ENCODE measurements around the gene GULP1. TPM values are rescaled to one million over a fixed set of nuclear protein-coding genes. Genes with fewer than 3 reads are reported as not detected.

Gene GULP1
- total RNA-seq, 1 donor from 2014 or later, result 39.4 TPM

DNA sequence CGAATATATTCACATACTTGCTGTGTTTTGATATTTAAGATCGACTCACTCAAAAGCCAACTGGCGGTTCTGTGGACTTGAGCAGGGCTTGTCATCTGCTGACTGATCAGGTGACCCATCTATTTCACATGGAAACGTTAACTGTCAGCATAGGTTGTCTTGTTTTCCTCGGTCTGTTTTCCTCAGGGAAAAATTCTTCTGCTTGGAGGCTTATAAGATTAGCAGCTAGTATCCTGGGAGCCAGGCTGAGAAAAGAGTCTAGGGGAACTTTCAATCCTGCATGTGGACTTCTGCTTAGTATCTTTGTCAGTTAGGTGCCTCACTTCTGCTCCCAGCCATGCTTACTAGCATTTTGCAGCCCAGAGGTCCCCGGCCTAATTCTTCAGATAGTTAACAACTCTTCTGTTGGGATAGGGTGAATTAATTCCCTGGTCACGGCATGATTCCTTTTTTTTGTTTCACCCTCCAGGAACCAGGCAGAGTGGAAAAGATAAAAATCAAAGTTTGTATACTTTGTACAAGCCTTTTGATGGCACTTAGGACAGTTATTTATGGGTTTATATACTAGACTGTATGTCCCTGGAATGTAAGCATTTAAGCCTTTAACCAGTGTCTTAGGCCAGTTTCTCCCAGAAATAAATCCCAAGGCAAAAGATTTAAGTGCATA is 226.0 kb downstream of the GULP1 start:
- no peak overlapping the region for H3K9ac ChIP-seq (ENCODE audit: low read length)
- TF ChIP-seq, protein P1, sequence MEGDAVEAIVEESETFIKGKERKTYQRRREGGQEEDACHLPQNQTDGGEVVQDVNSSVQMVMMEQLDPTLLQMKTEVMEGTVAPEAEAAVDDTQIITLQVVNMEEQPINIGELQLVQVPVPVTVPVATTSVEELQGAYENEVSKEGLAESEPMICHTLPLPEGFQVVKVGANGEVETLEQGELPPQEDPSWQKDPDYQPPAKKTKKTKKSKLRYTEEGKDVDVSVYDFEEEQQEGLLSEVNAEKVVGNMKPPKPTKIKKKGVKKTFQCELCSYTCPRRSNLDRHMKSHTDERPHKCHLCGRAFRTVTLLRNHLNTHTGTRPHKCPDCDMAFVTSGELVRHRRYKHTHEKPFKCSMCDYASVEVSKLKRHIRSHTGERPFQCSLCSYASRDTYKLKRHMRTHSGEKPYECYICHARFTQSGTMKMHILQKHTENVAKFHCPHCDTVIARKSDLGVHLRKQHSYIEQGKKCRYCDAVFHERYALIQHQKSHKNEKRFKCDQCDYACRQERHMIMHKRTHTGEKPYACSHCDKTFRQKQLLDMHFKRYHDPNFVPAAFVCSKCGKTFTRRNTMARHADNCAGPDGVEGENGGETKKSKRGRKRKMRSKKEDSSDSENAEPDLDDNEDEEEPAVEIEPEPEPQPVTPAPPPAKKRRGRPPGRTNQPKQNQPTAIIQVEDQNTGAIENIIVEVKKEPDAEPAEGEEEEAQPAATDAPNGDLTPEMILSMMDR (IDR thresholded peaks at IDR 0.05; ENCODE audit: insufficient read depth, low read depth, low read length), result no peak
- no peak for TF ChIP-seq EZH2 (IDR thresholded peaks at IDR 0.05; ENCODE audit: insufficient read depth, low read length)
- DNase-seq (ENCODE audit: low read depth) (no peak), FAIRE-seq (no peak)
- H3K4me1 ChIP-seq (ENCODE audit: insufficient read depth, low read length), result peaks cover 18% of the 10 kb centered on the region
- no peak overlapping the region for H2AFZ ChIP-seq (ENCODE audit: low read depth, low read length)
- no peak overlapping the region for H3K4me2 ChIP-seq (ENCODE audit: low read length)
- no peaks in the 10 kb centered on the region for H3K79me2 ChIP-seq (ENCODE audit: insufficient read depth, low read length)
- no peaks in the 10 kb centered on the region for H3K27me3 ChIP-seq (ENCODE audit: insufficient read depth, low read length)
- H3K9me3 ChIP-seq (ENCODE audit: insufficient read depth, low read depth, low read length), result no peaks in the 10 kb centered on the region
- peaks cover 20% of the 10 kb centered on the region for H3K4me1 Mint-ChIP-seq (ENCODE audit: low read depth, unreplicated experiment)
- no peak overlapping the region for H3K27ac Mint-ChIP-seq (ENCODE audit: unreplicated experiment)
- H4K20me1 ChIP-seq (ENCODE audit: insufficient read depth, low read length), result no peaks in the 10 kb centered on the region
- H3K36me3 Mint-ChIP-seq (ENCODE audit: low read depth, unreplicated experiment), result no peaks in the 10 kb centered on the region
- H3K27ac ChIP-seq (ENCODE audit: low read depth, low read length), result no peak overlapping the region
- no peak overlapping the region for H3K4me3 ChIP-seq (ENCODE audit: insufficient read depth, low read depth, low read length)
- no peaks in the 10 kb centered on the region for H3K9me3 Mint-ChIP-seq (ENCODE audit: unreplicated experiment)
- H3K27me3 Mint-ChIP-seq (ENCODE audit: low read depth, unreplicated experiment), result no peaks in the 10 kb centered on the region
- no peak overlapping the region for H3K4me3 Mint-ChIP-seq (ENCODE audit: unreplicated experiment)
- no peaks in the 10 kb centered on the region for H3K36me3 ChIP-seq (ENCODE audit: insufficient read depth, low read length)

DNA sequence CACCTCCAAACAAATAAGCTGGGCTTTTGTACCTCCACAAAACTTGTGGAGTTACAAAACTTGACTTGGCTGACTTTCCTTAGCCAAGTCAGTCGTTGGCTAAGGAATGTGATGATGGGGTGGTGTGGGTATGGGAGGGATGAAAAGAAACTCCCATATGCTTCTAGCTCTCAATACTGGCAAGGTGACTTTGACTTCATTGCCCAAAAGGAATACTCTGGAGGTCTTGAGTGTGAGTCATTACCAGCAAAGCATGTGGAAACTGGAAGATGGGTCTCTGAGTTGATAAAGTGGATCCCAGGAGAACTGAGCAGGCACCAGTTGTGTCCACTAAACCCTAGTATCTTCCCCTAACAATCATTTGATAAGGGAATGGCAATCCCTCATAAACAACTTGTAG is 226.7 kb downstream of the GULP1 start:
- no peak overlapping the region for H3K9ac ChIP-seq (ENCODE audit: low read length)
- H2AFZ ChIP-seq (ENCODE audit: low read depth, low read length), result no peak overlapping the region
- H4K20me1 ChIP-seq (ENCODE audit: insufficient read depth, low read length), result no peaks in the 10 kb centered on the region
- H3K27me3 Mint-ChIP-seq (ENCODE audit: low read depth, unreplicated experiment), result no peaks in the 10 kb centered on the region
- H3K4me1 ChIP-seq (ENCODE audit: insufficient read depth, low read length), result peaks cover 18% of the 10 kb centered on the region
- H3K4me3 ChIP-seq (ENCODE audit: insufficient read depth, low read depth, low read length), result no peak overlapping the region
- peaks cover 20% of the 10 kb centered on the region for H3K4me1 Mint-ChIP-seq (ENCODE audit: low read depth, unreplicated experiment)
- no peaks in the 10 kb centered on the region for H3K9me3 Mint-ChIP-seq (ENCODE audit: unreplicated experiment)
- FAIRE-seq, result peak; percentile 55
- no peak overlapping the region for H3K27ac Mint-ChIP-seq (ENCODE audit: unreplicated experiment)
- no peak overlapping the region for H3K4me3 Mint-ChIP-seq (ENCODE audit: unreplicated experiment)
- DNase-seq (ENCODE audit: low read depth), result peak; percentile 77
- H3K4me2 ChIP-seq (ENCODE audit: low read length), result peak overlapping the region; percentile 27
- no peaks in the 10 kb centered on the region for H3K36me3 ChIP-seq (ENCODE audit: insufficient read depth, low read length)
- no peaks in the 10 kb centered on the region for H3K79me2 ChIP-seq (ENCODE audit: insufficient read depth, low read length)
- no peaks in the 10 kb centered on the region for H3K36me3 Mint-ChIP-seq (ENCODE audit: low read depth, unreplicated experiment)
- no peaks in the 10 kb centered on the region for H3K27me3 ChIP-seq (ENCODE audit: insufficient read depth, low read length)
- no peak overlapping the region for H3K27ac ChIP-seq (ENCODE audit: low read depth, low read length)
- H3K9me3 ChIP-seq (ENCODE audit: insufficient read depth, low read depth, low read length), result no peaks in the 10 kb centered on the region
- no peak for TF ChIP-seq EZH2 (IDR thresholded peaks at IDR 0.05; ENCODE audit: insufficient read depth, low read length)
- TF ChIP-seq, protein P1 (IDR thresholded peaks at IDR 0.05; ENCODE audit: insufficient read depth, low read depth, low read length), result no peak

DNA sequence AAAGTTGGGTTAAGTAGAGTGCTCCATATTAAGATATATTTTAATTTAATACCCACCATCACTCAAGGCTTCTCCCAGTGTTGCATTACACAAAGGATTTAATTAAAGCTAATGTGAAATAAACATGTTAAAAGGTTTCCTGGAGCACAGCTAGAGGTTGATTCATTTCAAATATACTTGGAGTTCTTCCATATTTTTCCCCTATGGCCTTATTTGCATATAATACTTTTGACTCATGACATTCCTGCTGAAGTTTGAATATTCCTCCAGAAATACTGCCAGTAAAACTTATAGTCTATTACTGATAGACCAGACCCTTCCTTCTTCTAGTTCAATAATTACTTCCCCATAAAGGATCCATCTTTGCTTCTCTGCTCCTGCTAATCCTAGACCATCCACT is 227.5 kb downstream of the GULP1 start:
- Histone ChIP-seq H4K20me1 (ENCODE audit: insufficient read depth, low read length) (no peaks in the 10 kb centered on the region), H3K27me3 (ENCODE audit: insufficient read depth, low read length) (no peaks in the 10 kb centered on the region), H3K4me2 (ENCODE audit: low read length) (peak overlapping the region; percentile 50), H3K27ac (ENCODE audit: low read depth, low read length) (peak overlapping the region; percentile 4), H3K36me3 (ENCODE audit: insufficient read depth, low read length) (no peaks in the 10 kb centered on the region), H3K79me2 (ENCODE audit: insufficient read depth, low read length) (no peaks in the 10 kb centered on the region), H3K9ac (ENCODE audit: low read length) (no peak overlapping the region), H3K9me3 (ENCODE audit: insufficient read depth, low read depth, low read length) (no peaks in the 10 kb centered on the region), H3K4me3 (ENCODE audit: insufficient read depth, low read depth, low read length) (no peak overlapping the region), H2AFZ (ENCODE audit: low read depth, low read length) (no peak overlapping the region), H3K4me1 (ENCODE audit: insufficient read depth, low read length) (peaks cover 18% of the 10 kb centered on the region)
- Mint-ChIP-seq H3K36me3 (ENCODE audit: low read depth, unreplicated experiment) (no peaks in the 10 kb centered on the region), H3K27ac (ENCODE audit: unreplicated experiment) (no peak overlapping the region), H3K27me3 (ENCODE audit: low read depth, unreplicated experiment) (no peaks in the 10 kb centered on the region), H3K4me3 (ENCODE audit: unreplicated experiment) (no peak overlapping the region), H3K4me1 (ENCODE audit: low read depth, unreplicated experiment) (peaks cover 20% of the 10 kb centered on the region), H3K9me3 (ENCODE audit: unreplicated experiment) (no peaks in the 10 kb centered on the region)
- TF ChIP-seq EZH2 (IDR thresholded peaks at IDR 0.05; ENCODE audit: insufficient read depth, low read length), result no peak
- TF ChIP-seq, protein P1 (IDR thresholded peaks at IDR 0.05; ENCODE audit: insufficient read depth, low read depth, low read length), result no peak
- peak; percentile 45 for FAIRE-seq
- peak; percentile 64 for DNase-seq (ENCODE audit: low read depth)

Data from astrocyte (in vitro differentiated cells and primary cell).